ENCODE results near the gene PDSS2.

GRCh38 chr6:107266563-107266962 lies 192.8 kb downstream of the PDSS2 start:
- no peak for TF ChIP-seq CTCF (conservative IDR thresholded peaks at IDR 0.05 in 1 of 2, IDR thresholded peaks at IDR 0.05 in 1 of 2; ENCODE audit: extremely low read depth in 1 of 2, insufficient read depth in 1 of 2, low read depth in 1 of 2, low read length in 2 of 2)
- no peak for TF ChIP-seq EZH2 (IDR thresholded peaks at IDR 0.05; ENCODE audit: borderline replicate concordance, low read length)

Data from mammary epithelial cell (primary cell).